Suprapubic skin (tissue), 3 donors: ENCODE results near the gene PPM1H.

Source experiments
- CTCF ChIP-seq, 2 donors: fragments of 200-600 bp in 1 of 2; fragments of 450-650 bp in 1 of 2; sonication (generic) in 1 of 2; IDR thresholded peaks; one replicate each; pipeline ENCODE4 v1.5.1; 2016 to 2019; ENCODE audit warnings: antibody characterized with exemption in 2 of 2, mild to moderate bottlenecking in 1 of 2, moderate library complexity in 1 of 2
- EP300 ChIP-seq: sonication (generic); formaldehyde crosslinking; IDR thresholded peaks from one replicate; pipeline ENCODE4 v1.6.1; 2017; ENCODE audit warnings: antibody characterized with exemption

GRCh38 chr12:62677355-62677754 is 257.6 kb downstream of the PPM1H start:
- TF ChIP-seq EP300: no peak
- TF ChIP-seq CTCF (IDR thresholded peaks at IDR 0.05): no peak
